IPS-18c (cell line): ENCODE measurements around the gene CRACDL.
"Not testable (repeated sequence)": the region's sequence is repeated elsewhere in the genome, so short reads cannot be mapped to it uniquely, and the experiment has no call there.

ENCODE experiments used
- H3K4me3 ChIP-seq: 2 replicates; pipeline ENCODE4 v1.7.0; 2013; ENCODE audit warnings: low read depth, mild to moderate bottlenecking, low read length, moderate library complexity; ENCODE audit not compliant: insufficient read depth
- H3K9me3 ChIP-seq: one replicate; pipeline ENCODE4 v1.6.1; 2013; ENCODE audit warnings: mild to moderate bottlenecking, low read length, moderate library complexity; ENCODE audit not compliant: control insufficient read depth, insufficient read depth

The CRACDL gene

DNA sequence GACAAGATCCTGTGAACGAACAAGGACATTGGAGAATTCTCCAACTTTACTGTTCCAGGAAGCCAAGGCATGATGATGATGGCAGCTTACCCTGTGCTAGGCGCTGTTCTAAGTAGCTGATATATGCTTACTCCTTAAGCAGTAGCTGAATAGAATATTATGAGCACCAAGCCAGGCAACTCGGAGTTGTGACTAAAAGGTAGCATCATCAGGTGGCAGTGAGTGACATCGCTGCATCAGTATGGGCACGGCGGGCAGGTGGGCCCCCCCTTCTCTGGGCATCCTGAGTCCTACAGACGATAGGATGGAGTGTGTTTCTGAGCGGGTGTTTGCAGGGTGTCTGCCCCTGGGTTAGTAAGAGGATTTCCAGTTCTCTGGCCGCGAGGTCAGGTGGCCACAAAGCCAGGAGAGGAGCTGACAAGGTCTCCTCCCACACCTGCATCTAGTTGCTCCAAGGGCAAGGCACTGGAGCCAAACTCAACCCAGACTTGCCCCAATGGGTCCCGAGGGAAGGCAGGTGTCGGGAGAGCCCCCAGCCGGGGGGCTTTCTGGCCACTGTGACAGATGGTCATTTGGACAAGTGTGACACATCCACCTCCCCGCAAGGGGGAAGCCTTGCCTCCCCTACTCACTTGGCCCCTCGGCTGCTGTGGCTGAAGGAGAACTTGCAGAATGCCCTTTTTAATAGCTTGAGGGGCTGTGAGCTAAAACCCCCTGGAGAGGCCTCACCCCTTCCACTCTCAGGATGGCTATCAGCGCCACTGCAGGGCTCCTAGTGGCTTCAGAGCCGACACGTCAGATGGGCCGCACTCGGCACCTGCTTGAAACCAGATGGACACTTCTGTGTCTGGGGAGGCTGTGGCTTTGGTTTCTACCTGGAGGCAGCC is 55.5 kb downstream of the CRACDL start:
- no peak overlapping the region for H3K4me3 ChIP-seq
- H3K9me3 ChIP-seq, result no peaks in the 10 kb centered on the region

DNA sequence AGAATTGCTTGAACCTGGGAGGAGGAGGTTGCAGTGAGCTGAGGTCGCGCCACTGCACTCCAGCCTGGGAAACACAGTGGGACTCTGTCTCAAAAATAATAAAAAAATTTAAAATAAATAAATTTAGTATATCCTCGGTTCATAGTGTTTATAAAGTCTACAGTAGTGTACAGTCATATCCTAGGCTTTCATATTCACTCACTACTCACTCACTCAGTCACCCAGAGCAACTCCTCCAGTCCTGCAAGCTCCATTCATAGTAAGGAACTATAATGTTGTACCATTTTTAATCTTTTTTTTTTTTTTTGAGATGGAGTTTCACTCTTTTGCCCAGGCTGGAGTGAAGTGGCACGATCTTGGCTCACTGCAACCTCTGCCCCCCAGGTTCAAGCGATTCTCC is 58.4 kb downstream of the CRACDL start:
- not testable (repeated sequence) for H3K4me3 ChIP-seq, H3K9me3 ChIP-seq

DNA sequence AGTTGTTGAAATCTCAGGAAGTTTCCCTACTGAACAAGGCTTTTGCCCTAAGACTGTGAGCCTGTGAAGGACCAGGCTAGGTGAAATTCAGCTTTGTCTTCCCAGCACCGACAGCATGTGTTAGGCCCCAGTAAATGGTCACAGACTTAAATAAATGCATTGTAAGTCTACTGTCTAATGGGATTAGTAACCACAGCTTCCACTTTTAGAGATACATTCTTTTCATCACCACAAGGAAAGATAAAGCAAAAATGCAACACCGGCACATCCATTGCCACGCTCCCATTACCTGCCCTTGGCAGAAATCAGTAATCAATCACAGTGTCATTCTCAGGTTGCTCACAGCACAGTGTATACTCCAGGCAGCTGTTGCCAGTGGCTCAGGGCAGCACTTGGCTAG is 59.3 kb downstream of the CRACDL start:
- H3K9me3 ChIP-seq, result no peaks in the 10 kb centered on the region
- H3K4me3 ChIP-seq, result no peak overlapping the region

GRCh38 chr2:98875746-98876145 is 60.3 kb downstream of the CRACDL start:
- H3K4me3 ChIP-seq, result no peak overlapping the region

DNA sequence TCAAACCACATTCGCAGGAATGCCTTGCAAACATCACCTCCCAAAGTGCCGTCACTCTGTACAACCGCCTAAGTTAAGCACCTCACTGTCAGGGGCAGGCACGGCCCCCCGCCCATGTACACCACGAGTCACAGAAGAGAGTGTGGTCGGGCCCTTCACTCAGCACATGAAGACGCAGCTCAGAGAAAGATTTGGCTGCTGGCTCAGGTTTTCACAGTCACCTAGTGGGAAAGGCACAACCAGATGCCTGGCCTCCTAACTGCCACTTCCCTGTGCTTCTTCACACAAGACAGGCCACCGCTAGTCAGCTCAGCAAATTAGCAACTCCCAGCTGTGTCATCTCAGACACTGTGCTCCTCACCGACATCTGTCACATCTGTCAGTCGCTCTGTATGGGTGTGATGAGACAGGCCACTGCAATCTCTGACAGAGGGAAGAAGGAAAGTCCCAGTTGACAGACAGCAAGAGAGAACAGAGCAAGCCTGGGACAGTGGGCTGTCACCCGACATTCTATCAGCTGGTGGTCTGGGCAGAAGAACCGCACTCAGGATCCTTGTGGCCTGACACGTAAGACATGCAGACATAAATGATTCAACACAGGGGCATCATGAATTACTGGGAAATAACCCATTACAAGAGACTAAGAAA is 60.8 kb downstream of the CRACDL start:
- Histone ChIP-seq H3K4me3 (no peak overlapping the region), H3K9me3 (no peaks in the 10 kb centered on the region)

More at GRCh38 chr2:98875746-98876145, 60.3 kb downstream of the CRACDL start:
- no peaks in the 10 kb centered on the region for H3K9me3 ChIP-seq

- Histone ChIP-seq H3K4me3 (no peak overlapping the region), H3K9me3 (no peaks in the 10 kb centered on the region)
Observed at GRCh38 chr2:98874186-98874689, 61.8 kb downstream of the CRACDL start.

DNA sequence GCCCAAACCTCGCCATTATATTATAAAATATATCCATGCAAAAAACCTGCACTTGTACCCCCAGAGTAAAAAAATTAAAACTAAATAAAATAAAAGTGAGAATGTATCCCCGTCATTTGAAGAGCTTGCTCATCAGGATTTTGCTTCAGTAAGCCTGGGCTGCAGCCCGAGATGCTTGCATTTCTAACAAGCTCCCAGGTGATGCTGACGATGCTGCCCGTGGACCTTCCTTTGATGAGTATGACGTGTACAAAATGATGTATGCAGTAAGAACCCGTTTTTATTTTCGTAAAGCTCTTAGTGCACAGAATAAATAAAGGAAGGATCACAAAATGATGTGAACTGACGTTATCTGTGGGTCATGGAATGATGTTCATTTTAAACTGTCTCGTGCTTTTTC is 63.5 kb downstream of the CRACDL start:
- Histone ChIP-seq H3K4me3 (no peak overlapping the region), H3K9me3 (no peaks in the 10 kb centered on the region)

- H3K9me3 ChIP-seq, result no peaks in the 10 kb centered on the region
Observed at GRCh38 chr2:98871506-98871905, 64.5 kb downstream of the CRACDL start.

GRCh38 chr2:98870516-98871158 is 65.4 kb downstream of the CRACDL start:
- H3K9me3 ChIP-seq, result no peaks in the 10 kb centered on the region
- H3K4me3 ChIP-seq, result no peak overlapping the region

More at GRCh38 chr2:98871506-98871905, 64.5 kb downstream of the CRACDL start:
- H3K4me3 ChIP-seq, result no peak overlapping the region

DNA sequence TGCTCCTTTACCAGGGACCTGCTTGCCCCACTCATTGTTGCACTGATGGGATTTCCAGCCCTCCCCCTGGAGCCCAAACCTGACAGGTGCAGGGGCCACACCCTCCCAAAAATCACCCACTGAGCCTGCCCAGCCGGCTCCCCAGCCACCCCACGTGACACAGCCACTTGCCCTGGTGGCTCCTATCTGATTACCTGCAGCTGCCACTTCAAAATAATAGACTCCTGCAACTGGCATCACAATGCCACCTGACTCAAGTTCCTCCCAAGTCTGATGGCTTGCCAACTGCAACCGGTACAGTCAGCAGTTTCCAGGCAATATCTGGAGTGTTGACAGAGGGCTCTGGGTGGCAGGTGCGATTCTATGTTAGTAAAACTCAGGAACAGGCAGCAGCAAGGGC is 66.2 kb downstream of the CRACDL start:
- Histone ChIP-seq H3K4me3 (no peak overlapping the region), H3K9me3 (no peaks in the 10 kb centered on the region)

DNA sequence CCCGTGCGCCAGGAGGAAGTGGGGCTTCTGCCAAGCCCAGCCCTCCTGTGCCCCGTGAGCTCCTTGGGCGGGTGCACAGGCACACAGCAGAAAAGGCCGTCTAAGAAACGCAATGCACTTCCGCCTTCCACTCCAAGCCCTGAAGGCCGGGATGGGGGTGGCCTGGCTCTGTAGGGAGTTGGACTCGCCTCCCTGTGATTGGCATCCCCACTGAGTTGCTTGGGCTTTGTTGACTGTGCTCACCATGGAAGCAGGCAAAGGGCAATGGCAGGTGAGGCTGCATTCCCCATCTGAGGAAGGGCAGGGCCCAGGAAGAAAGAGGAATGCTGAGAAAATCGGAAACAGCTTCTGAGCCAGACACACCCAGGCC is 66.8 kb downstream of the CRACDL start:
- Histone ChIP-seq H3K4me3 (no peak overlapping the region), H3K9me3 (no peaks in the 10 kb centered on the region)

DNA sequence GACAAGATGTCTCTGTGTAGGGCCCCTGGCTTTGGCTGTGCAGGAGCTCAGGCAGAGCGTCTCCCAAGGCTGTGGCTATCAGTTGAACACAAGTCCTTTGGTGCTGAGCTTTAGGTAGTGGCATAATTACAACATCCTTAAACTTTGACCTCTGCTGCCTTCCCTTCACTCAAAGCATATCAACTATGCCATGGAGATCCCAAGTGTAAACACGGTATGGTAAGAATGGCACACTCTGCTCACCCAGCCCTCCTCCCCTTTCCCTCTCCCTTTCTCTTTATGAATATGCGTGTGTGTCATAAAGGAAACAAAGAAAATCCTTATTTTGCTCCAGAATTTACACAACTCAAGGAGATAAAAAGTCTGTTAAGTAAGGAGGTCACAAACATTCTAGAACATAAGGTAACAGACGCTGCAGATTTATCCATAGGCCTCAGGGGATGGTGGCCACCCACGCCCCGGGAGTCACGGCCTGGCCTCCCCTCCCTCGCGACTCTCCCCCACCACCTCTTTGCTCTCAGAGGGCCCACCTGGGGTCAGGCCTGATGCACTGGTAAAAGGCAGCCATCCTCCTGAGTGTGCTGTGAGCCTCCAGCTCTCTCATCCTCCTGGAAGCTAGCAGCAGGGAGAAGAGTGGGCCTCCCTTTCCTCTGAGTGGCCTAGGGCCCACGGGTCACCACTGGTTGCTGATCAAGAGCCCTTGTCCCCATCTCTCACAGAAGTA is 67.3 kb downstream of the CRACDL start:
- no peaks in the 10 kb centered on the region for H3K9me3 ChIP-seq
- no peak overlapping the region for H3K4me3 ChIP-seq

DNA sequence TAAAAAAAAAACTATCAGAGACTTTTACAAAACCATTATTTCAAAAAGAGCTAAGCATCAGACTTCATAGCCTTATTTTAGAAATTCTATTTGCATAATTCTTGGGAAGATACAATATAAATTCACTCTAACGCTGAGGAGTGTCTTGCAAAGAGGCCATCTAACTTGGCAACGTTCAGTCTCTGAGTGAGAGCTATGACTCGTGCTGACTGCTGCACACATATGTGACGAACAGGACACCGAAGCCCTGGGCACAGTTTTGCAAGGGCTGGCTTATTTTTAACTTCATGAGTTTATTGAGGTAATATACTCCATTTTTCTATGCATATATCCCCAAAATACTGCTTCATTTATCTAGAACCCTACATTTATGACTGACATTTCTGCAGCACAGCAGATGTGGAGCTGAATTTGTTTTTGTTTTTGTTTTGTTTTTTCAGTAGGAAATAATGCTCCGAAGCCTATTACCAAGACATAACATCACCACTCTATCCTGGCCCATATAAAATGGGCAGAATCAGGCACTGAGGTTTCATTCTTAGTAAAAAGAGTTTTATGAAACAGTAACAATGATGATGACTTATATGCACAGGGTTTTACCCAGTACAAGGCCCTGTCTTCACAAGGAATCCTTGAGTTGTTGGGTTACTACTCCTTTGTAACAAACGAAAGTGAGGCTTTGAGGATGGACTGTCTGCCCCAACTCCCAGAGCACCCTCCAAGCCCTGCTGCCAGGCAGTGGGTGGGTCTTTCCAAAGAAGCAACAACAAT is 68.3 kb downstream of the CRACDL start:
- Histone ChIP-seq H3K9me3 (no peaks in the 10 kb centered on the region), H3K4me3 (no peak overlapping the region)

GRCh38 chr2:98866033-98866432 is 70.0 kb downstream of the CRACDL start:
- Histone ChIP-seq H3K4me3 (no peak overlapping the region), H3K9me3 (peaks cover 5% of the 10 kb centered on the region)

DNA sequence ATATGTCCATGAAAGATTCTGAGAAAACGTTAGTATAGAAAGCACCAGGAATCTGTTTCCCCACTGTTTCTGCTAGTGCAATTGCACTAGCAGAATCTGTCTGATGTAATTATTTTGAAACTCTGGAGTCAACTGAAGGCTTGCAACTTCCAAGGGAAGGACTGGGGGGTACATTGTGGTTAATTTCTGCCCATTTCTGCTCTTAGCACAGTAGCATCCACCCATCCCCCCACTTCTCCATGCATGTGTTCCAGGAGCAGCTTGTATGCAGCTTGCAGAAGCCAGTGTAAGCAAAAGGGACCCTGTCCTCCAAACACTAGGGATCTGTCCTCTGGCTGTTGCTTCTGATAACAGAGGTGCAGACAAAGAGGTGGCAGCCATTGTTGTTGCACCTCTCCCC is 74.4 kb downstream of the CRACDL start:
- H3K9me3 ChIP-seq, result peaks cover 5% of the 10 kb centered on the region
- H3K4me3 ChIP-seq, result no peak overlapping the region

- Histone ChIP-seq H3K4me3 (no peak overlapping the region), H3K9me3 (peaks cover 5% of the 10 kb centered on the region)
Observed at GRCh38 chr2:98859323-98859722, 76.7 kb downstream of the CRACDL start.

DNA sequence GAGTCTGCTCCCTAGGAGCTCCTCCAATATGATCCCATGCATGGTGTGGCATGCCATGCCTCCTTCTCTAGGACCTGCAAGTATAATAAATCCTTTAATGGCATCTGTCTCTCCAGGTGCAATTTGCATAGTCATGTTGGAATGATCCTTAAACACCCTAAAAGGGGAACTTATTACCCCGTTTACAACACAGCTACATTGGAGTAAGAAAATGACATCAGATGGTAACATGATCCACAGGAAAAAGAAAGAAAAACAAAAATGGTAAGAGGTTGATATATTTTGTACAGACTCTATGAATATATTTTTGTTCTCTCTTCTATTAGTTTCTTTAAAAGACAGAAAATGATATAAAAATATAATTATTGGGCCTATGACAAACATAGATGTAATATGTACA is 79.0 kb downstream of the CRACDL start:
- H3K9me3 ChIP-seq, result peaks cover 2% of the 10 kb centered on the region
- no peak overlapping the region for H3K4me3 ChIP-seq
